AG04449 (cell line): ENCODE measurements around the gene DDX54.

ENCODE experiments used
- CTCF ChIA-PET: fragments of 350-600 bp; formaldehyde crosslinking; extraction: SDS; loops from one replicate; lab custom pipeline; 2021; ENCODE audit warnings: antibody characterized with exemption; lab: Yijun Ruan, JAX
- POLR2A ChIA-PET: fragments of 400-600, 350-600 bp; formaldehyde crosslinking; extraction: SDS; loops from one replicate; lab custom pipeline; 2020; ENCODE audit warnings: antibody characterized with exemption, inconsistent platforms; lab: Yijun Ruan, JAX
- DNase-seq: peaks from one replicate; pipeline ENCODE4 v3.0.0-alpha.2; 2010; ENCODE audit warnings: low read depth, low spot score
- H3K4me3 ChIP-seq: 2 replicates; pipeline ENCODE4 v1.5.1; 2011; ENCODE audit warnings: low read depth, mild to moderate bottlenecking, control low read depth, low read length
- TF ChIP-seq, protein P1 (sequence below): IDR thresholded peaks from one replicate; pipeline ENCODE4 v1.5.1; 2011; ENCODE audit warnings: mild to moderate bottlenecking, moderate library complexity, low read length, control low read depth, inconsistent platforms; ENCODE audit not compliant: insufficient read depth; ENCODE audit errors: missing control alignments

The DDX54 gene

GRCh38 chr12:113151655-113152054, 33.6 kb downstream of the DDX54 start:
- DNase-seq: no peak
- TF ChIP-seq, protein P1, sequence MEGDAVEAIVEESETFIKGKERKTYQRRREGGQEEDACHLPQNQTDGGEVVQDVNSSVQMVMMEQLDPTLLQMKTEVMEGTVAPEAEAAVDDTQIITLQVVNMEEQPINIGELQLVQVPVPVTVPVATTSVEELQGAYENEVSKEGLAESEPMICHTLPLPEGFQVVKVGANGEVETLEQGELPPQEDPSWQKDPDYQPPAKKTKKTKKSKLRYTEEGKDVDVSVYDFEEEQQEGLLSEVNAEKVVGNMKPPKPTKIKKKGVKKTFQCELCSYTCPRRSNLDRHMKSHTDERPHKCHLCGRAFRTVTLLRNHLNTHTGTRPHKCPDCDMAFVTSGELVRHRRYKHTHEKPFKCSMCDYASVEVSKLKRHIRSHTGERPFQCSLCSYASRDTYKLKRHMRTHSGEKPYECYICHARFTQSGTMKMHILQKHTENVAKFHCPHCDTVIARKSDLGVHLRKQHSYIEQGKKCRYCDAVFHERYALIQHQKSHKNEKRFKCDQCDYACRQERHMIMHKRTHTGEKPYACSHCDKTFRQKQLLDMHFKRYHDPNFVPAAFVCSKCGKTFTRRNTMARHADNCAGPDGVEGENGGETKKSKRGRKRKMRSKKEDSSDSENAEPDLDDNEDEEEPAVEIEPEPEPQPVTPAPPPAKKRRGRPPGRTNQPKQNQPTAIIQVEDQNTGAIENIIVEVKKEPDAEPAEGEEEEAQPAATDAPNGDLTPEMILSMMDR: no peak
- ChIA-PET CTCF (interaction anchor here (1.0 to 7.8 kb wide), 4 partner anchors 13 to 159 kb away, joined by 4 to 86 read pairs (median 24); no protein-coding TSS in a partner anchor), POLR2A (no interaction called here)
- H3K4me3 ChIP-seq: no peak overlapping the region

GRCh38 chr12:113149361-113150150, 35.7 kb downstream of the DDX54 start, which contains the start of gene CFAP73:
CFAP73 (plus strand) TSS chr12:113149724; CDS start chr12:113149858, 134 bp downstream.
- TF ChIP-seq, protein P1: no peak
- CTCF ChIA-PET: interaction anchor here (0.9 to 7.8 kb wide), 5 partner anchors 12 to 101 kb away, joined by 3 to 86 read pairs (median 4); no protein-coding TSS in a partner anchor
- peak within 1 kb of the TSS; percentile 25 for H3K4me3 ChIP-seq
- POLR2A ChIA-PET: no interaction called here
- DNase-seq: peak; percentile 42

- ChIA-PET CTCF (interaction anchor here (1.1 kb wide), 1 partner anchor 99 kb away, joined by 3 read pairs; no protein-coding TSS in a partner anchor), POLR2A (no interaction called here)
- TF ChIP-seq, protein P1: no peak
- DNase-seq: no peak
- H3K4me3 ChIP-seq: no peak overlapping the region
Measured at GRCh38 chr12:113146999-113147398, 38.3 kb downstream of the DDX54 start.

DNA sequence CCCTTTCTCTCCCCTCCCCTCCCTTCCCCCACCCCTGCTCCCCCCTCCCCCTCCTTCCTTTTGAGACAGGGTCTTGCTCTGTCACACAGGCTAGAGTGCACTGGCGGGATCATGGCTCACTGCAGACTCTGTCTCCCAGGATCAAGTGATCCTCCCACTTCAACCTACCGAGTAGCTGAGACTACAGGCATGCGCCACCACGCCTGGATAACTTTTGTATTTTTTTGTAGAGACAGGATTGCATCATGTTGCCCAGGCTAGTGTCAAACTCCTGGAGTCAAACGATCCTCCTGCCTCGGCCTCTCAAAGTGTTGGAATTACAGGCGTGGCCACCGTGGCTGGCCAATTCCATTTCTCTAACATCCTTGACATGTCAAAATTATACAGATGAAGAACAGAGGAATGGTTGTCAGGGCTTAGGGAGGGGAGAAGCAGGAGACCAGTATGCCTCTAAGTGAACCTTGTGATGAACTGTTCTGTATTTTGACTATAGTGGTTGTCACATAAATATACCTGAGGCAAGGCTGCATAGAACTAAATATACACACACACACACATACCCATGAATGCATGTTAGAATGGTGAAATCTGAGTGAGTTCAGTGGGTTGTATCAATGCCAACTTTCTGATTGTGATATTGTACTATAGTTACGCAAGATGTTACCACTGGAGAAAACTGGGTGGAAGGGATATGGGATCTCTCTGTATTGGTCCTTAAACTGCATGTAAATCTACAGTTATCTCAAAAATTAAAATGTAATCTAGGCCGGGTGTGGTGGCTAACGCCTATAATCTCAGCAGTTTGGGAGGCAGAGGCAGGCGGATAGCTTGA, 39.3 kb downstream of the DDX54 start:
- DNase-seq: no peak
- ChIA-PET CTCF (interaction anchor here (0.9 kb wide), 1 partner anchor 8 kb away, joined by 4 read pairs; no protein-coding TSS in a partner anchor), POLR2A (no interaction called here)
- H3K4me3 ChIP-seq: no peak overlapping the region
- TF ChIP-seq, protein P1: no peak

DNA sequence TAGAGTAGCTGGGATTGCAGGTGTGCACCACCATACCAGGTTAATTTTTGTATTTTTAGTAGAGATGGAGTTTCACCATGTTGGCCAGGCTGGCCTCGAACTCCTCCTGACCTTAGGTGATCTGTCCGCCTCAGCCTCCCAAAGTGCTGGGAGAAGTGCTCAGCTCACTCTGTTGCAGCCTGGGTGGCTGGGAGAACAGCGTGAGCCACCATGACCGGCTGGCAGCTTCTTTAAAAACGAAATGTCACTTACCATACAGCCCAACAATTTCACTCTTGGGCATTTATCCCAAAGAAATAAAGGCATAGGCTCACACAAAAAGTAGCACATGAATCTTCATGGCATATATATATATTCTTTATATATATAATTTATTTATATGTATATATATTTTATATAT, 40.5 kb downstream of the DDX54 start:
- ChIA-PET POLR2A (no interaction called here), CTCF (interaction anchor here (0.7 to 1.3 kb wide), 3 partner anchors 9 to 152 kb away, joined by 3 to 4 read pairs (median 4); no protein-coding TSS in a partner anchor)
- TF ChIP-seq, protein P1: no peak

More for the DNA sequence above, 40.5 kb downstream of the DDX54 start:
- DNase-seq: no peak
- H3K4me3 ChIP-seq: no peak overlapping the region
